Left lung (tissue), 10 donors: ENCODE data around the gene ZNF215. TPM values are rescaled to one million over a fixed set of nuclear protein-coding genes. Genes with fewer than 3 reads are reported as not detected.

Source experiments
- ATAC-seq: fragments of 200-7000 bp; cut with Tn5 transposase; one replicate; pipeline ENCODE4 v1.9.1; 2020; ENCODE audit warnings: moderate library complexity
- DNase-seq, 4 donors: peaks; one replicate each; pipeline ENCODE4 v3.0.0-alpha.2; 2013 to 2020
- H3K27ac ChIP-seq, 2 donors: fragments of 200-600 bp; sonication (generic) in 1 of 2; one replicate each; pipeline versions ENCODE4 v1.5.0 to v1.8.0; 2020 to 2021
- H3K27me3 ChIP-seq, 2 donors: fragments of 200-600 bp; sonication (generic) in 1 of 2; one replicate each; pipeline versions ENCODE4 v1.5.0 to v1.8.0; 2020 to 2021
- H3K36me3 ChIP-seq, 2 donors: fragments of 200-600 bp; sonication (generic) in 1 of 2; one replicate each; pipeline versions ENCODE4 v1.5.0 to v1.8.0; 2020 to 2021
- H3K4me1 ChIP-seq, 2 donors: fragments of 200-600 bp; one replicate each; pipeline ENCODE4 v1.8.0; 2021
- H3K4me3 ChIP-seq, 2 donors: fragments of 200-600 bp; sonication (generic) in 1 of 2; one replicate each; pipeline versions ENCODE4 v1.5.0 to v1.8.0; 2020 to 2021; ENCODE audit warnings: mild to moderate bottlenecking in 1 of 2
- H3K9me3 ChIP-seq, 2 donors: fragments of 200-600 bp; sonication (generic) in 1 of 2; one replicate each; pipeline versions ENCODE4 v1.5.0 to v1.8.0; 2020 to 2021
- CTCF ChIP-seq, 2 donors: fragments of 200-600 bp; sonication (generic) in 1 of 2; IDR thresholded peaks; one replicate each; pipeline versions ENCODE4 v1.5.0 to v1.8.0; 2021; ENCODE audit warnings: antibody characterized with exemption in 2 of 2
- intact Hi-C, 2 donors: fragments of 100-400 bp; cut with DNase I; formaldehyde crosslinking; loops; one replicate each; pipeline versions ENCODE4 v1.11.2 to v1.14.2; 2022
- polyA plus RNA-seq, 6 donors: library from polyadenylated mRNA; unstranded; fragments of 120-200 nt; gene quantifications; one replicate each; pipeline ENCODE4 v1.2.1, GENCODE V29; 2013; ENCODE audit not compliant: insufficient read length in 6 of 6
- total RNA-seq, 2 donors: library from RNA; stranded (reverse); fragmentation: NEBNext Ultra II Directional; extraction: Animal tissue kit (Norgen Biotek cat#: 25700); gene quantifications; one replicate each; pipeline ENCODE4 v1.2.1, GENCODE V29; 2021
- donor health status: DM: no; HTN: yes; CAD: no.
- donor health status: DM: no; HTN: no; CAD: no.

ZNF215 gene
- total and polyA plus RNA-seq, 8 donors: 0.66 to 3.7 (median 1.4) TPM

DNA sequence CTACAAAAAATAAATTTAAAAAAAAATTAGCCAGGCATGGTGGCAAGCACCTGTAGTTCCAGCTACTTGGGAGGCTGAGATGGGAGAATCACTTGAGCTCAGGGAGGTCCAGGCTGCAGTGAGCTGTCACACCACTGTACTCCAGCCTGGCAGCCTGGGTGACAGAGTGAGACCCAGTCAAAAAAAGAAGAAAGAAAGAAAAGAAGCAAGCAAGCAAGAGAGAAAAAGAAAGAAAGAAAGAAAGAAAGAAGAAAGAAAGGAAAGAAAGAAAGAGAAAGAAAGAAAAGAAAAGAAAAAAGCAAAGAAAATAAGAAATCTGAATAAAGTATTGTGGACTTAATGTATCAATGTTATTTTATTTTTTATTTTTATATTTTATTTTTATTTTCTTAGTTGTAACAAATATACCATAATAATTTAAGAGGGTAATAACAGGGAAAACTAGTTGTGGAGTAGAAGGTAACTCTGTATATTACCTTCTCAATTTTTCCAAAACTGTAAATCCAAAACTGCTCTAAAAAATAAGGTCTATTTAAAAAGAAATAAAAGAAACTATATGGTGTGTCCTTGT lies 1.1 kb upstream of the ZNF215 start:
- no peak for ATAC-seq
- no peak for TF ChIP-seq CTCF (IDR thresholded peaks at IDR 0.05)
- Histone ChIP-seq H3K4me3 (no peak overlapping the region), H3K4me1 (peaks cover 5 to 11% of the 10 kb centered on the region in 2 donors), H3K27me3 (no peaks in the 10 kb centered on the region), H3K36me3 (no peaks in the 10 kb centered on the region), H3K27ac (no peak overlapping the region), H3K9me3 (no peaks in the 10 kb centered on the region)
- no peak for DNase-seq
- intact Hi-C loops: no loop called here

DNA sequence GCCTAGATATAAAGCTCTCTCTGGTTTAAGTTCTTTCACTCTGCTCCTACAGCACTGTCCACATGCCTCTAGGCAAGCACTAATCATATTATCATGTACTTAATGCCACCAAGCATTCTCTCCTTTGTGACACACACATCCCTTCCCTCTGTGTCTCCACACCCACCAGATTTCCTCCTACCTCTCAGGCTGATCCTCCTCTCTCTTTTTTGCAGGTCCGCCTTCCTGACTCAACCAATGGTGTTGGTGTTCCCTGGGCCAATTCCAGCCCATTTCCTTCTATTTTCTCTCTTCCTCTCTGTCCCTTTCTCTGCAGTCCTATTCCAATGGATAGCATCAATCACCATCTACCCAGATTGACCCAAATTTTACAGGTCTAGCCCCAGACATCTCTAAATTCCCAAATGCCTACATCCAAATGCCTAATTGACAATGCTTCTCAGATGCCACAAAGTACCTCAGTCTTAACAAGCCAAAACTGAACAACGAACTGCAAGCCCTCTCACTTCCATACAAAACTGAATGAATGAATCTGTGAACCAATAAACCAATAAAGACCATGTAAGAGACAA lies 504 bp upstream of the ZNF215 start:
- Histone ChIP-seq H3K27me3 (no peaks in the 10 kb centered on the region), H3K4me3 (peak overlapping the region; percentile 45 to 59), H3K27ac (no peak overlapping the region), H3K9me3 (no peaks in the 10 kb centered on the region), H3K4me1 (peaks cover 5 to 11% of the 10 kb centered on the region in 2 donors), H3K36me3 (no peaks in the 10 kb centered on the region)
- ATAC-seq: peak; percentile 7
- DNase-seq: peak in 1 of 4 donors; percentile 3
- intact Hi-C loops: no loop called here
- no peak for TF ChIP-seq CTCF (IDR thresholded peaks at IDR 0.05)

DNA sequence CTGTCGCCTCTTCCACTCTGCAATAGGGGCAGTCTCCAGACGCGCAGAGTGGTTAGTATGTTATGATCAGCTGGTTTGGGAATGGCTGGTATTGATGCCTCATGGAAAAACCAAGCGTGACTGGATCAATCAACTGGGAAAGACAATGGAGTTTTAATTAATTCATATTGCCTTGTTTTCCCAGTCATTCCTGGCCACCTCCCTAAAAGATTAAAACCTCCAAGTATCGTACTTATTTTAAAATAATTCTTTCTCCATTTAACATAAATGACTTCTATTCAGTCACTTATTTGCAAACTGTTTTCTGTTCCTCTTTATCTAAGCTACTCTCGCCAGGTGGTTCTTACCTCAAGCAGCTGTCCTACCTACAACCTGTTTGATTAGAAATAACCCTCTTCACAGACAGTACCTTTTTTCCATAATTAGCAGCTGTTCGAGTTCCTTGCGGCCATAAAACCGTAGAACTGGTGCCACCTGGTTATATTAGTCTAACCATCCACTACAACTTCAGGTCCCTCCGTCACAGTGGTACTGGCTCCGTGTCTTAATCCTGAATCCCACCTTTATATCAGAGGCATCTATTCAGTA lies 898 bp downstream of the ZNF215 start:
- ATAC-seq: no peak
- H3K27ac ChIP-seq: no peak overlapping the region

DNA sequence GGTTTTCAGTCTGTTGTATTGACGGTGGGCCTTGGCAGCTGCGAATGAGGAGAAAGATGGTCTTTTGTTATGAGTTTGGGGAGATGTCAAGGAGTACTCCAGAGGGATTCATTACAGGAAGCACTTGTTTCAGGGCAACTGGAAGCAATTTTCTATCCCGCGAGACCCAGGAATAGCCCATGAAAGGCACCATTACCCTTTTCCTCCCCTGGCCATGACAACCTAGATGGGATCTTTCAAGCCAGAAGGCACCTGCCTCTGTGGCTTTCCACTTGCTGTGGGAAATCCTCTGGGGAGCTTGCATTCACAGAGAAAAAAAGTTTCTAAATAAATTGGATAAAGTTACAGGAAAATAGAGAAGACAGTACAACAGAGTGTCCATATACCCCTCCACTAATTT lies 2.7 kb downstream of the ZNF215 start:
- TF ChIP-seq CTCF (IDR thresholded peaks at IDR 0.05): no peak
- no peaks in the 10 kb centered on the region for H3K27me3 ChIP-seq
- no peak overlapping the region for H3K4me3 ChIP-seq
- H3K9me3 ChIP-seq: no peaks in the 10 kb centered on the region
- peaks cover 5 to 11% of the 10 kb centered on the region in 2 donors for H3K4me1 ChIP-seq
- no peak for ATAC-seq
- no peaks in the 10 kb centered on the region for H3K36me3 ChIP-seq
- intact Hi-C loops: no loop called here
- no peak for DNase-seq
- H3K27ac ChIP-seq: no peak overlapping the region

More for the DNA sequence above, 898 bp downstream of the ZNF215 start:
- H3K9me3 ChIP-seq: no peaks in the 10 kb centered on the region
- H3K4me1 ChIP-seq: peaks cover 5 to 11% of the 10 kb centered on the region in 2 donors
- no peak for TF ChIP-seq CTCF (IDR thresholded peaks at IDR 0.05)
- no peak for DNase-seq
- no peaks in the 10 kb centered on the region for H3K36me3 ChIP-seq
- no peaks in the 10 kb centered on the region for H3K27me3 ChIP-seq
- intact Hi-C loops: no loop called here
- H3K4me3 ChIP-seq: peak overlapping the region; percentile 45 to 59

DNA sequence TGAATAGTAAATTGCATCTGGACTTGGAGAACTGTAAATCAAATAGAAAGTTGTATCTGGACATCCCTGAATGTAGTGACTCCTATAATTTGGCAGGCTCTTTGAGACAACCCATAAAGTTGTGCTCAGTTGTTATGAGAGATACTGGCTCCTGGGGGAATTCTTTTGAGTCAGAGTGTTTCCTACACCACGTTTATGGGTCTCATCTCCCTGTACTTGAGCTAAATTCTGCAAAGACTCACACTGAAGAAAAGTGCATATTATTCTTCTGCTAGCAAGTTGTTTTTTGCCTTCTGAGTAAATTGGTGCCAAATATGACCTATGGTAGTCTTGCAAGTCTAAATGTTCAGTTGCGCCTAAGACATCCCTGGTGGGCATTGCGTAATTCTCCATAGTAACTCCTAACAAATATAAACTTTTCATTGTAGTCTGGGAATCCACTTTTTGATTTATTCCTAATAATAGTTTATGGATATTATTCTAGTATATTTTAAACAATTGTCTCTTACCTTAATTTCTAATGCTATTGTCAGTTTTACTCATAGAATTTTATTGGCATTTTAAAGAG lies 5.0 kb downstream of the ZNF215 start:
- no peaks in the 10 kb centered on the region for H3K9me3 ChIP-seq
- peaks cover 5 to 11% of the 10 kb centered on the region in 2 donors for H3K4me1 ChIP-seq
- H3K4me3 ChIP-seq: no peak overlapping the region
- no peak for TF ChIP-seq CTCF (IDR thresholded peaks at IDR 0.05)
- H3K27ac ChIP-seq: no peak overlapping the region
- no peaks in the 10 kb centered on the region for H3K27me3 ChIP-seq
- no peak for ATAC-seq
- no peaks in the 10 kb centered on the region for H3K36me3 ChIP-seq
- DNase-seq: no peak
- intact Hi-C loops: no loop called here
